Calu3 (cell line): Measurements from ENCODE around the gene UXT. TPM values are rescaled to one million over a fixed set of nuclear protein-coding genes. Genes with fewer than 3 reads are reported as not detected.

Experiments used
- BruUV-seq: library from RNA; stranded (reverse); fragments of 400-500 nt; replicated peaks from 2 replicates; lab custom pipeline; 2021; lab: Mats Ljungman, UMichigan
- CTCF ChIA-PET: fragments of 300-600 bp; sonication (Branson Sonifier 250); formaldehyde crosslinking; loops from one replicate; lab custom pipeline; 2022; ENCODE audit warnings: antibody characterized with exemption; lab: Charles Lee
- DNase-seq: peaks from one replicate; pipeline ENCODE4 v3.0.0; 2022
- H3K27ac Mint-ChIP-seq: one replicate; pipeline ENCODE4 v1.8.0; 2022; ENCODE audit warnings: mixed read lengths; ENCODE audit not compliant: unreplicated experiment
- H3K27me3 Mint-ChIP-seq: one replicate; pipeline ENCODE4 v1.8.0; 2022; ENCODE audit warnings: mixed read lengths; ENCODE audit not compliant: unreplicated experiment
- H3K36me3 Mint-ChIP-seq: one replicate; pipeline ENCODE4 v1.8.0; 2022; ENCODE audit warnings: mild to moderate bottlenecking, moderate library complexity, mixed read lengths; ENCODE audit not compliant: insufficient read depth, unreplicated experiment
- H3K4me1 Mint-ChIP-seq: one replicate; pipeline ENCODE4 v1.8.0; 2022; ENCODE audit warnings: mild to moderate bottlenecking, low read depth, mixed read lengths; ENCODE audit not compliant: unreplicated experiment
- H3K4me3 Mint-ChIP-seq: one replicate; pipeline ENCODE4 v1.8.0; 2022; ENCODE audit warnings: mild to moderate bottlenecking, low read depth, moderate library complexity, mixed read lengths; ENCODE audit not compliant: unreplicated experiment
- H3K9me3 Mint-ChIP-seq: one replicate; pipeline ENCODE4 v1.8.0; 2022; ENCODE audit warnings: low read depth, mixed read lengths; ENCODE audit not compliant: unreplicated experiment
- CTCF ChIP-seq: fragments of 200-600 bp; IDR thresholded peaks from one replicate; pipeline ENCODE4 v1.8.0; 2022; ENCODE audit warnings: antibody characterized with exemption; ENCODE audit not compliant: unreplicated experiment
- intact Hi-C: fragments of 100-400 bp; cut with micrococcal nuclease; formaldehyde crosslinking; loops from one replicate; pipeline ENCODE4 v1.10.0; 2022; ENCODE audit not compliant: unreplicated experiment
- total RNA-seq: library from RNA; stranded (reverse); gene quantifications from 2 replicates; pipeline ENCODE4 v1.2.3, GENCODE V29; 2022

UXT gene
- total RNA-seq, 1 experiment from 2014 or later, result 112 TPM

- BruUV-seq, result no TSS peak
- CTCF ChIA-PET, result no interaction called here
- Mint-ChIP-seq H3K27ac (no peak overlapping the region), H3K4me3 (no peak overlapping the region), H3K36me3 (peaks cover 35% of the 10 kb centered on the region), H3K27me3 (no peaks in the 10 kb centered on the region), H3K9me3 (peaks cover 3% of the 10 kb centered on the region), H3K4me1 (peaks cover 29% of the 10 kb centered on the region)
- TF ChIP-seq CTCF, result no peak
- intact Hi-C loops, result no loop called here
- DNase-seq, result no peak
Observed at GRCh38 chrX:47643926-47644325, 15.1 kb downstream of the UXT start.

GRCh38 chrX:47638816-47639215 is 20.2 kb downstream of the UXT start:
- H3K4me3 Mint-ChIP-seq, result no peak overlapping the region
- H3K4me1 Mint-ChIP-seq, result no peaks in the 10 kb centered on the region
- no peak overlapping the region for H3K27ac Mint-ChIP-seq
- DNase-seq, result no peak
- peaks cover 28% of the 10 kb centered on the region for H3K36me3 Mint-ChIP-seq
- no peaks in the 10 kb centered on the region for H3K27me3 Mint-ChIP-seq
- intact Hi-C loops, result no loop called here
- CTCF ChIA-PET, result no interaction called here
- no peak for TF ChIP-seq CTCF
- peaks cover 3% of the 10 kb centered on the region for H3K9me3 Mint-ChIP-seq
- no TSS peak for BruUV-seq

- no peak for TF ChIP-seq CTCF
- peaks cover 3% of the 10 kb centered on the region for H3K4me1 Mint-ChIP-seq
- H3K27ac Mint-ChIP-seq, result no peak overlapping the region
- H3K4me3 Mint-ChIP-seq, result no peak overlapping the region
- CTCF ChIA-PET, result no interaction called here
- no TSS peak for BruUV-seq
- H3K36me3 Mint-ChIP-seq, result peaks cover 28% of the 10 kb centered on the region
- H3K27me3 Mint-ChIP-seq, result no peaks in the 10 kb centered on the region
- intact Hi-C loops, result no loop called here
- no peak for DNase-seq
- peaks cover 3% of the 10 kb centered on the region for H3K9me3 Mint-ChIP-seq
Observed at GRCh38 chrX:47637546-47638195, 21.3 kb downstream of the UXT start.

GRCh38 chrX:47634871-47635575 is 24.0 kb downstream of the UXT start:
- intact Hi-C loops, result no loop called here
- Mint-ChIP-seq H3K4me1 (peaks cover 7% of the 10 kb centered on the region), H3K4me3 (no peak overlapping the region), H3K36me3 (peaks cover 16% of the 10 kb centered on the region), H3K27ac (no peak overlapping the region), H3K9me3 (no peaks in the 10 kb centered on the region), H3K27me3 (no peaks in the 10 kb centered on the region)
- CTCF ChIA-PET, result no interaction called here
- no TSS peak for BruUV-seq
- no peak for DNase-seq
- TF ChIP-seq CTCF, result no peak
